ENCODE data around the gene PRMT1.

PRMT1 gene

DNA sequence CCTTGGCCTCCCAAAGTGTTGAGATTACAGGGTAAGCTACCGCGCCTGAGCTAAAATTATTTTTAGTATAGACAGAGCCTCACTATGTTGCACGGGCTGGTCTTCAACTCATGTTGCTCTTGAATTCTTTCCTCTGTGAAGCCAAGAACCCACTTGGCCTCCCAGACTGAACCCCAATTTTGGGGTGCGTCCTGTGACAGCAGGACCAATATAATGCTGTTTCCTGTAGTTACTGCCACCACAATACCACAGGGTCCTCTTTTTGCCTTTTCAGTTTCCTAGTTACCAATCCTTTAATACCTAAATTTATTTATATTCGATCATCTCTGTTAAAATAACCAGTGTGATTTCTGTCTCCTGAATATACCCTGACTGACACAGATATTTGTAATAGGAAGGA is 53.1 kb downstream of the PRMT1 start:
- DNase-seq: no peak

All from activated effector memory CD4-positive, alpha-beta T cell treated with anti-CD3 and anti-CD28 coated beads, Interleukin-2, amount 50 U/mL, for 16 hours (primary cell).